CD4-positive, alpha-beta T cell treated with Interleukin-15 for 4 hours (primary cell): ENCODE data around the gene PACRG.
A peak's percentile ranks its signal among the peaks of the same experiment; 100 is the strongest.

ENCODE experiments used
- DNase-seq: peaks from one replicate; pipeline ENCODE4 v3.0.0-alpha.2; 2020; ENCODE audit warnings: low spot score

PACRG gene

GRCh38 chr6:162710419-162710818, 17.4 kb upstream of the PACRG start:
- no peak for DNase-seq

DNA sequence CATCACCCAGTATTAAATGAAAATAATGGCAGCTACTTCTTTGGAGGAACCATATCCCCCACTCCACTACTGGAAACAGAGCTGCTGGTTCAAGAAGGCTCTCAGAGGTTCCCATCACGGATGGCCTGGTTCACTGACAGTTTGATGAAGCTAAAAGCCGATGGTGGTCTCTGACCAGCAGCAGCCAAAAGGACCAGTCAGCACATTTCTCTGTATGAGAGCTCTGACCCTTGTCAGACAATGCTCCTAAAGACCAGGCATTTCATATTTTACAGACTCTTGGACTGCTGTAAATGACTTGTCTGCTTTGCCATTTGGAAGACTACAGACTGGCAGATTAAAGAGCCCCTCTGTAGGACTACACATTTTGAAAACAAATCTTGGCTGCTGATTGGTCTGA, 16.8 kb upstream of the PACRG start:
- no peak for DNase-seq

- DNase-seq: no peak
These were observed 16.4 kb upstream of the PACRG start for GRCh38 chr6:162711376-162711775.

DNA sequence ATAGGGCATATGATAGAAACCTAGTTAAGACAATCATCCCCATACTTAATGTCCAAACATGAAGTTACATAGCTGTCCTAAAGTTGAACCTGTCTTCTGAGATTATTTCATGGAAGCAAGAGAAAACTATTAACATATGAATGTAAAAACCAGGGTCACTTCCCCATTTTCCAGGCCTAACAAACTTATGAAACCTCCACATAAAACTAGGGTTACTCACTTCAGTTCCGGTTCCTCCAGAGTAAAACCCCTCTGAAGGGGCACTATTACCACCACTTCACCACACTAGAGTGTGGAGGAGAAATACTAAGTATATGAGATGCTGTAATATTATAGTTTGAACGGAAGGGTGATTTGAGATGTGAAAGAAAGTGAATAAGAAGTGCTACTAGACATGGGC, 15.1 kb upstream of the PACRG start:
- no peak for DNase-seq

GRCh38 chr6:162713974-162714780, 13.6 kb upstream of the PACRG start:
- DNase-seq: no peak

DNA sequence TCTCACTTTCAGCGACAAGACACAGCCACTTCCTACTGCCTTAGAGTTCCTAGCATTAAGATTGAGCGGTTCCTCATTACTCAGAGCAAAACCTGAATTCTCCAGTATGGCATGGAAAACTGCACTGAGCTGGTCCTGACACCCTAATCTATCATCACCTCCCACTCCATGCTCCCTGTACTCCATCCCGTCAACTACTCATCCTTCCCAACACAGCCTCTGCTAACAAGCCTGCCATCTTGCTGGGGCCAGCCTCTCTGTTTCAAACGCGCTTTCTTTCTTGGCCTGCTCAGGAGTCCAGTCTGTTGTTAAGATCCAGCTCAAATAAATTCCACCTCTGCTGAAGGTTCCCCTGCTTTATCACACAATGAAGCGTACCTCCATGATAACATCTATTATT, 12.2 kb upstream of the PACRG start:
- DNase-seq: no peak

DNA sequence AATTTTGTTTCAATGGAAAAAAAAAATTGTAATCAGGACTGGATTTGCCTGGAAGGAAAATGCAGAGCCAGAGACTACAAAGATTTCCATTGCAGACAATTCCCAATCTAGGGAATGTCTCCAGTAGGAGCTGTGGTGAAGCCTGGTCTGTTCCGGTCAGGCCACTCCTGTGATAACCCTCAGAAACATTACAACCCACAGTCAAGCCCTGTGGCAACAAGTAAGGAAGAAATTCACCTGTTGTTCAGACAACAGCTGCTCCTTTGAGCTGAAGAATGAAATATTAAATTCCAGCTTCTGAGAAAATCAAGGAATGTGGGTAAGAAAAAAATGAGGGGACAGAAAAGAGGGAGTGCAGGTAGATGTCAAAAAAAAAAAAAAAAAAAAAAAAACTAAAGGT, 8.2 kb upstream of the PACRG start:
- no peak for DNase-seq

GRCh38 chr6:162721404-162721687, 6.4 kb upstream of the PACRG start:
- no peak for DNase-seq

DNA sequence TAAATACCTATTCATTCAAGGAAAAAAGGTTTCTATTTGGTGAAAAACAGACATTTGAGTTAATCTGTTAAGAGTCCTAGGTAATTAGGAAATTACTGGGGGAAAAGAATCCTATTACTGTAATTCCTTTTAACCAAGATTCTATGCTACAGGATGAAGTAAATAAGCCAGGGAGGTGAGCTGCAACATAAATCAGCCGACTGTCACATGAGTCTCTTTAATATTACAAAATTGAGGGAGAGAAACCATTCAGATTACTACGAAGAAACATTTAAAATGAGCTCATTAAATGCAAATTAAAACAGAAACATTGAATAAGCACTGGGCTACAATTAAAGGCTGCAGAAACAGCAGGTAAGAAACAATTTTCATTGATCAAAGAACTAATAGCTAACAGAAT, 5.5 kb upstream of the PACRG start:
- no peak for DNase-seq

- no peak for DNase-seq
These were observed 5.1 kb upstream of the PACRG start for GRCh38 chr6:162722633-162723032.

DNA sequence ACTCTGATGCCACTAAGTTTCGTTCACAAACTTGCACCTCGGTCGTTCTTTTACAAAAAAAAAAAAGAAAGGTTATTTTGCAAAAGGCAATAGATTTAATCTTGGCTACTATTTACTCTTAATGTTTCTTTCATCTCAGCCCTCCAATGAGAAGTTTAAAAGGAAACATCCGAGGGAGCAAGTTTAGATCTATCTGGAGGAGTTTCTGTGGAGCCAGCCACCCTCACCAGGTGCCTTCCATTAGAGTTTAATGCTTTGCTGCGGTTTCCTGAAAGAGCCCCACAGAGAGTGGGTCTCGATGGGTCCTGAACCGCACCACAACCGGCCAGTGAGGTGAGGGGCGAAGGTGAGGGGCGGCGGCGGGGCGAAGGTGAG, 840 bp upstream of the PACRG start:
- peak; percentile 12 for DNase-seq

DNA sequence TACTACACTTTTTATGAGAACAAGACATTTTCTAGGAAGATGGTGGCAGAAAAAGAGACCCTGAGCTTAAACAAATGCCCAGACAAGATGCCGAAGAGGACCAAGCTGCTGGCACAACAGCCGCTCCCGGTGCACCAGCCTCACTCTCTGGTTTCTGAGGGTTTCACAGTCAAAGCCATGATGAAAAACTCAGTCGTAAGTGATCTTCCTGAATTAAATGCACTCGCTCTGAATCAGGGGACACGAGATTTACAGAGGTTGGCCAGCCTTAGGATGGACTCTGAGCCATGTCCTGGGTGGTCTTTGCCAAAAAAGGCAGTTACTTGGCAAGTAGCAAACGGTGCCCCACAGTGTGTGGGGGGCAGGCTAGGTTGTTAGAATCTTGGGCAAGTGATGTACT, 423 bp downstream of the PACRG start:
- DNase-seq: no peak

DNA sequence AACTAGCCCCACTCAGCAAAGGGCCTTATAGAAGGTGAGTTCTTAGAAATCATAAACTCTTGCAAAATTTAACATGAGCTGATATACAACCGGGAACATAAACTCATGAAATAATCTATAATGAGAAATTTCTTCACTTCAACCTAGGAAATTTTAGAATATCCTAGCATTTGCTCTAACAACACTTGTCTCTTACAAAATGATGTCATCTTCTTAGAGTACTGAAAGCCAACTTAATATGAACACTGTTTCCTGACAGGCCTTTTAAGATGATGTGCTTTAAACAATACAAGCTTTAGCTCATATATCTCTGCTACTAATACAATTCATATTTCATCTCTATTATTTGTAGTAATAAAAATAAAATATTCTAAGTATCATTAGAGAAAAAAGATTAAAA, 932 bp downstream of the PACRG start:
- DNase-seq: no peak

DNA sequence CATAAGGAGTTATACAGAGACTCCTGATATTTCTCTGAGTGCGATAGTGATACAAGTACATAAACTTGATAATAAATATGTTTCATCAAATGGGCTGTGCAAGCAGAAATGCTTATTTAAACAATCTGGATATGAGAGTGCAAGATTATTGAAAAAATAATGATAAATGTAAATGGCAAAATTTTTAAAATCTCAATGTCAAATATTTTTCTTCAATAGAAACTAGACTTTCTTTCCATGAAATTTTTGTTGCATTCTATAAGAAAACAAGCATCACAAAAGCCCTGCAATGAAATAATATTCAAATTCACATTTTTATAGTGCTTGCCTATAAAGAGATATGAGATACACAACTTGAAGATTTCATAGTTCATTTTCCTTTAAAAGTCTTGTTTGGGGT, 2.7 kb downstream of the PACRG start:
- DNase-seq: no peak

DNA sequence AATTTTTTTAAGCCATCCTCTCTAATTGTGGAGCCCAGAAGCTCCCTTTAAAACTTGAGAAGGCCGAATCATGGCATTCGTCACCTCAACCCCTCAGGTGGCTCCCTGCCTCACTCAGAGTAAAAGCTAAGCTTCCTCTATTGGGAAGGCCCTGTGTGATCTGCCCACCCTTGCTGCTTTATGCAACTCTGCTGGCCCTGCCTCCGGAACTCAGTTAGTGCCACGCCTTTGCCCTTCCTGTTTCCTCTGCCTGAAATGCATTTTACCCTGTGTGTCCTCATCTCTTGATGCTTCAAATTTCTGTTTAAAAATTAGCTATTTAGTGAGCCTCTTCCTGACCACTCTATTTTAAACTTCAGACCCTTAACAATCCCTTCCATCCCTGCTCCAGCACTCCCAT, 5.7 kb downstream of the PACRG start:
- peak; percentile 17 for DNase-seq

DNA sequence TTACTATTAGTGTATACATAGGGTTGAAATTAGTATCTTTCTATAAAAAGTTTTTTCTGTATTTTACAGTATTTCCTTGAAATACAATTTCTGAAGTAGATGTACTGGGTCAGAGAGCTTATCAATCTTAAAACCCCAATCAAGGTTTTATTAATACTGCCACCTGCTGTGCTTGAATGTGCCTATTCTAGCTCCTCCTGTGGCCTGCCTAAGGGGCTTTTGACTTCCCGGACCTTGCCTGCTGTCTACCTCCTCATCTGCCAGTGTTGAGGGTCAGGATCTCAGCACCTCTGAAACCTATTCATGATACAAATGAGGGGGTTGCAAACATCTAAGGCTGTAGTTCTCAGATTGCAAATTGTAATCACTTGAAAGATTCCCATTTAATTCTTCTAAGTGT, 9.2 kb downstream of the PACRG start:
- DNase-seq: no peak

GRCh38 chr6:162750776-162751175, 23.0 kb downstream of the PACRG start:
- no peak for DNase-seq

DNA sequence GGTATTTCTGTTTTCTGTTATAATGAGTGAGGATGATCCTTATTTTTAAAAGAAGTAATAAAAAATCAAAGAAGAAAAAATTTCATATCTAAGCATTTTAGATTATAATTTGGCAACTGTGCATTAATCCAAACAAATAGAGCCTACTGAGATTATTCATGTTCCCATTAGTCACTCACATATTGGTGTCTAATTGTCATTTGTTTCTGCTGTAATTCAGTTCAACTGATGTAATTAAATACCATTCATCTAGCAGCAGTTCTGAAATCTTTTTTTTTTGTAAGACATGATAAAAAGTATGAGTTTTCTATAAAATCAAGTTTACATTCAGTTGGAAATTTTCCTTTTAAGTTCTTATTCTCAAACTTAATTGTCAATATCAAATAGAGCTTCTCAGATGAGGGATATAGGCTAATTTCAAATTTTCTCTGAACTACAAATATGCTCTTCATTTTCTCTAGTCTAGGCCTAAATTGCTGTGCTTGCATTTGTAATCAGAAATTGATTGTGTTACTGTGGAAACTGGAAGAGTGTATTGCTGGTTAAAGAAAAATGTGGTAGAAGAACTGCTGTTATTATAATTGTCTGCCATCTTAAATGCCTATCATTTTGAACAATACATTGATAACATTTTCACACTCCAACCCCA, 23.6 kb downstream of the PACRG start:
- no peak for DNase-seq

DNA sequence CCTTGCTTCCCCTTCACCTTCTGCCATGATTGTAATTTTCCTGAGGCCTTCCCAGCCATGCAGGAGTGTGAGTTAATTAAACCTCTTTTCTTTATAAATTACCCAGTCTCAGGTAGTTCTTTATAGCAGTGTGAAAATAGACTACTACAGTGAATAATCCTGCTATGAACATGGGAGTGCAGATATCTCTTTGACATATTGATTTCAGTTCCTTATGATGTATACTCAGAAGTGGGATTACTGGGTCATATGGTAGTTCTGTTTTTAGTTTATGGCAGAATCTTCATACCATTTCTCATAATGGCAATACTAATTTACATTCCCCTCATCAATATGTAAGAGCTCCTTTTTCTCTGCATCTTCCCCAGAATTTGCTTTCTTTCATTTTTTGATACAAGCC, 26.0 kb downstream of the PACRG start:
- no peak for DNase-seq

GRCh38 chr6:162770136-162770535, 42.4 kb downstream of the PACRG start:
- no peak for DNase-seq

GRCh38 chr6:162770955-162771354, 43.2 kb downstream of the PACRG start:
- no peak for DNase-seq

GRCh38 chr6:162772466-162772865, 44.7 kb downstream of the PACRG start:
- no peak for DNase-seq

DNA sequence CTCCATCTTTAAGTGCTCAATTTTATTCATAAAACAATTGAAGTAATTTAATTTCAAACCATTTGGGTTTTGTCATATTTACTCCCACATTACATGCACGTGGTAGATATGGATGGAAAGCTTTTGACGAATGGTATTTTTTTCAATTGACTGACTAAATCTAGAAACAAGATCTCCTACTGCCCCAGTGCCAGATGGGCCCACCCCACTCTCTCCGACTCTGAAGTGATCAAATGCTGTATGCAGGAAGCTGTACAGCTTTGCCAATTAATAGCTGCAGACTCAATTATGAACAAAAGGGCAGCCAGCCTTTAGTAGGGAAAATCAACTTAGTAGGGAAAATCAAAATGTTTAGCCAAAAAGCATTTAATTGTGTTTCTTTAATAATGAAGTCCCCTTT, 46.2 kb downstream of the PACRG start:
- DNase-seq: no peak

DNA sequence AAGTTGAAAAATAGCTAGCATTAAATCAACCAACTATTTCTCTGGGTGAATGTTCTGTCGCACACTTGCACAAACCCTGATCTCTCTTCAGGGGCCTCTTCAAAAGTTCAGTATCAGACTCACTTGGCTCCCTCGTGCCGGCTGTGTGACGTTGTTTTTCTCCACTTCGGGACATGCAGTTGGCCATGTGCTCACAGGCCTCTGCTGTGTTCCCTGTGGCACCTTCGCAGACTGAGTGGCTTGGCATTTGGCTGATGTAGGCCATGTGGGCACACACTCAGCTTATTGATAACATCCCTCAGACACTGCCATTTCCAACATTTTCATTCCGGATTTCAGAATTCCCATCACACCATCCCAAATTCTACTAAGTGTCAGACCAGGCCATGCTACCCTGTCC, 49.3 kb downstream of the PACRG start:
- no peak for DNase-seq
